Muscle of back (tissue), 11 donors: ENCODE measurements around the gene MIGA1. TPM values are rescaled to one million over a fixed set of nuclear protein-coding genes. Genes with fewer than 3 reads are reported as not detected.
A peak's percentile ranks its signal among the peaks of the same experiment; 100 is the strongest.
"Not testable (repeated sequence)": the region's sequence is repeated elsewhere in the genome, so short reads cannot be mapped to it uniquely, and the experiment has no call there.

Experiments
- DNase-seq, 3 donors: peaks; one replicate each; pipeline versions ENCODE4 v3.0.0 to v3.0.0-alpha.2; 2013
- polyA plus RNA-seq, 10 donors: library from polyadenylated mRNA; unstranded; fragments of 120-200 nt; gene quantifications; one replicate each; pipeline ENCODE4 v1.2.1, GENCODE V29; 2013; ENCODE audit not compliant: insufficient read length in 10 of 10

Gene MIGA1
- polyA plus RNA-seq, 10 donors, result 7.7 to 14.8 (median 11.0) TPM

- DNase-seq, result no peak
Observed at GRCh38 chr1:77796695-77797405, 17.4 kb downstream of the MIGA1 start.

GRCh38 chr1:77797991-77798390 lies 18.5 kb downstream of the MIGA1 start:
- DNase-seq, result no peak

GRCh38 chr1:77802026-77802425 lies 22.6 kb downstream of the MIGA1 start:
- DNase-seq, result no peak

GRCh38 chr1:77803371-77803770 lies 23.9 kb downstream of the MIGA1 start:
- DNase-seq, result no peak

GRCh38 chr1:77809787-77810462 lies 30.5 kb downstream of the MIGA1 start:
- not testable (repeated sequence) for DNase-seq

- not testable (repeated sequence) for DNase-seq
Observed at GRCh38 chr1:77811589-77811988, 32.1 kb downstream of the MIGA1 start.

- peak in 1 of 3 donors; percentile 22 for DNase-seq
Observed at GRCh38 chr1:77817368-77818209, 38.1 kb downstream of the MIGA1 start.

GRCh38 chr1:77820121-77820520 lies 40.7 kb downstream of the MIGA1 start:
- DNase-seq, result no peak

- peak in 2 of 3 donors; percentile 34 to 50 for DNase-seq
Observed at GRCh38 chr1:77824079-77824478, 44.6 kb downstream of the MIGA1 start.

GRCh38 chr1:77824694-77825093 lies 45.2 kb downstream of the MIGA1 start:
- no peak for DNase-seq

- peak in 2 of 3 donors; percentile 66 to 74 for DNase-seq
Observed at GRCh38 chr1:77825131-77825709, 45.8 kb downstream of the MIGA1 start.

- DNase-seq, result not testable (repeated sequence)
Observed at GRCh38 chr1:77826851-77827250, 47.4 kb downstream of the MIGA1 start.

GRCh38 chr1:77828098-77828497 lies 48.6 kb downstream of the MIGA1 start:
- DNase-seq, result no peak

- DNase-seq, result no peak
Observed at GRCh38 chr1:77829851-77830250, 50.4 kb downstream of the MIGA1 start.

GRCh38 chr1:77830946-77831345 lies 51.5 kb downstream of the MIGA1 start:
- no peak for DNase-seq

- DNase-seq, result peak in 1 of 3 donors; percentile 24
Observed at GRCh38 chr1:77831566-77831965, 52.1 kb downstream of the MIGA1 start.

GRCh38 chr1:77831976-77832711 lies 52.7 kb downstream of the MIGA1 start:
- DNase-seq, result peak; percentile 74 to 92 (median 75)

GRCh38 chr1:77832901-77833300 lies 53.5 kb downstream of the MIGA1 start:
- DNase-seq, result peak; percentile 83 to 93 (median 93)

GRCh38 chr1:77833521-77834100 lies 54.2 kb downstream of the MIGA1 start:
- DNase-seq, result no peak

GRCh38 chr1:77834771-77835334 lies 55.4 kb downstream of the MIGA1 start:
- DNase-seq, result peak; percentile 82 to 93 (median 86)
